Measurements from ENCODE around the gene RBMS1.
"Not testable (repeated sequence)": the region's sequence is repeated elsewhere in the genome, so short reads cannot be mapped to it uniquely, and the experiment has no call there.

RBMS1 gene

DNA sequence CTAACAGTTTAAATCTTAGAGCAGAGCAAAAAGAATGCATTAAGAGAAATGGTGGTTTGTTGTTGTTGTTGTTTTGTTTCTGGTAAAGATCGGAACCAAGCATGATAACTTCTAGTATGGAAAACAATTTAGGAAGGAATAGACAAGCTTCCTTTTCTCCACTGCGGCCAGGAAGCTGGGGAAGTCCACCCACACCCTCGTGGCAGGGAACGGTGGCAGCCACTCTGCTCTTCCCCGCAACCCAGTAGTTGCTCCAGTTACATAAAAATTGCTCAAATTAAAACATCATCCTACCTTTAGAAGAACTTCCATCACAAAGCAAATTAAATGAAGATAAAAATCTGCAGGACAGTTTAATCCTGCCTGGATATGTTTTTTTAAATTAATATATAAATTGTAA is 113.0 kb downstream of the RBMS1 start:
- no peak for DNase-seq (ENCODE audit: low spot score)

DNA sequence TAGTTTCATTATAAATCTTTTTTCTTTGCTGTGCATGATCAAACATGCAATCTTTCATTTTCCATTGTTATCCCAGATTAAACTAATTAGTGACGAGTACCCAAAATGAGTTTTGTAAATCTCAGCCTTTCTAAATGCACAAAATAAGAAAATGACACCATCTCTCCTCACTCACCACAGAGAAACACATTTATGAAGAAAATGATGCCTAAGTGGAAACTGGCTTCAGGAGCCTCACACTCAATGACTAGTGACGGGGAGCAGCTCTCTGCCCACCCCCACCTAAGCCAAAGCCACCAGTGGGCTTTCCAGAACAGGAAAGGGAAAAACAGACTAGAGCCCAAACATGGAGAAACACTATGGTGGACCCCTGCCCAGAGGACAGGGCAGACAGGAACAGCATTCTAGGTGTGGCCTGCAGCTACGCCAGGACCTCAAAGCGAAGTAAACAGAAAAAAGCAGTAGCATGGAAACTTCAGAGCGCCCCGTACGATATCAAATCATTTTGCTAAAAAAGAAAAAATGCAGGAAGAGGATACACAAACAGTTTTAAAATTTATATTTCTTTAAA is 113.5 kb downstream of the RBMS1 start:
- DNase-seq (ENCODE audit: low spot score), result no peak

DNA sequence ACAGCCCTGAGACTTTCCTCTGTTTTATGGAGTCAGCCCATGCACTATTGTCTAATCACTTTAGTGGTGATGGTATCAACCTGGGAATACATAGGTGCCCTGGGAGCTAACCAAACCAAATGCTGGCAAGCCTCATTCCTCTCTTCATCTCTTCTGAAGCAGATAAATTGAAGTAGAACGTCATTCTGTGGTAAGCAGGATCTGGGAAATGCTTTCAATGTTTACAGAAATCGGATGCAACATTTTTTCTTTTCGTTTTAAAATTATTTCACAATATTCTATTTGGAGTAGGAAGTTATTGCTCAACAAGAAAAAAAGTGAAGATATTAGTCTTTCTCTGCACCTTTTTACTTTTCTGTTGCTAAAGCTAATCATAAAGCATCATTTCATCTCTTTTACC is 114.2 kb downstream of the RBMS1 start:
- no peak for DNase-seq (ENCODE audit: low spot score)

DNA sequence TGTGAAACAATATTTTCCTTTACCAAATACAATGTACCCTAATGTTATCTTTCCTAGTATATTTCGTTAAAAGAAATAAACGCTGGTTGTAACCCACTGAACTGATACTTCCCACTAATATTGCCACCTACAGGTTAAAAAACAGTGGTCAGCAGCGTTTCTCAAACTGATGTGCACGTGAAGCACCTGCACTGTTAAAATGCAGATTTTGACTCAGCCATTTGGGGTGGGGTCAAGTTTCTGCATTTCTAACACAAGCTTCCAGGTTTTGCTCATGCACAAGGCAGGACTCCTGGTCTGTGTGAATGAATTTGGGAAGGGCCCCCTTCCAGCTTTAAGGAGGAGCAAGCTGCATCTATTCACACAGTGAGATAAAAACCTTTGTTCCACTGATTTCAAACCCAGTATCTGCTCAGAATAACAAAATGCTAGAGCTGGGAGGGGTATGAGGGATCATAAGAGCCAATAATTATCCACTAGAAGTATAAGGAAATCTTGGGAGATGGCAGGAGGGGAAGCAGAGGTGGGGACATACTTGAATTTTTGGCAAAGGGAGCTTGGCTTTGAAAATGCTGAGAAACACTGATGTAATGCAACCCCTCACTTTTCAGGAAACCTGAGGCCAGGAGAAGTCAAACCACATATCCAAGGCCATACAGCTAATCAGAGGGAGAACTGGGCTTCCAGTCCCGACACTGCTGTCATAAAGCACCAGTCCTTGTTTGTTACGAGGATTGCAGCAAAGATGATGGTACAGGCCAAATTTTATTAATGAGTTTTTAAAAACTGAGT is 116.2 kb downstream of the RBMS1 start:
- no peak for DNase-seq (ENCODE audit: low spot score)

DNA sequence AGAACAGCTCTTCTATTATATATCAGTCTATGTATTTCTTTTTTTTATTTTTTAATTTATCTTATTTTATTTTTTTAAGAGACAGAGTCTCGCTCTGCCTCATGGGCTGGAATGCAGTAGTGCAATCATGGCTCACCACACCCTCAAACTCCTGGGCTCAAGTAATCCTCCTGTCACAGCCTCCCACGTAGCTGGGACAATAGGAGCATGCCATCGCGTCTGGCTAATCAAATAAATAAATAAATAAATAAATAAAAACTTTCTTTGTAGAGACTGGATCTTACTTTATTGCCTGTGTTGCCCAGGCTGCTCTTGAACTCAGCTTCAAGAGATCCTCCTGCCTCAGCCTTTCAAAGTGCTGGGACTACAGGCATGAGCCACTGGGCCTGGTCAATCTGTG is 117.0 kb downstream of the RBMS1 start:
- DNase-seq (ENCODE audit: low spot score), result no peak

DNA sequence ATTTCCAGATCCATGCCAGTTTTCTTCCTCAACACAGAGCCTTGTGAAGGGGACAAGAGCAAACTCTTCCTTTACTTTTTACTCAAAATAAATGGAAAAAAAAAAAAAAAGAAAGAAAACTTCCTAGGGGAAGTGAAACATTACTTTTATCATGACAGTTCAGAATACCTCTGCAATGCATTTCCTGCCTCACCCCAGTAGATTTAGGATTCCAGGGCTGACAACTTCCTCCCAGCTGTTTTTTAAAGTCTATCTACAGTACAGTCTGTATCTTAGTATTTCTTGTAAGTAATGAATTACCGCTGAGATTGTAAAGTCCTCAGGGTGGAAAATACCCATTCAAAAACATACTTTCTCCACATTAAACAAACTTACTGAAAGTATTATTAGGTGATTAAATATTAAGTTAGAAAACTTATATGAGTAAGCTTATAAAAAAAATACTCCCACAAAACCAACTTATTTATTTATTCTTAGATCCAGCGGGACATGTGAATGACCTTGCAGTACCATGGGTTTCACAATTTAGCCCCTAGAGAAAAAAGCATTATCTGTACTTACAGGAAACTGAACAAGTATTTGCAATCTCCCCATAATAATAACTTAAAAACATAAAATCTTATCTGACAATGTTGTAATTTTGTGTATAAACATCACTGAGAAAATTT is 117.7 kb downstream of the RBMS1 start:
- DNase-seq (ENCODE audit: low spot score), result peak; percentile 38

DNA sequence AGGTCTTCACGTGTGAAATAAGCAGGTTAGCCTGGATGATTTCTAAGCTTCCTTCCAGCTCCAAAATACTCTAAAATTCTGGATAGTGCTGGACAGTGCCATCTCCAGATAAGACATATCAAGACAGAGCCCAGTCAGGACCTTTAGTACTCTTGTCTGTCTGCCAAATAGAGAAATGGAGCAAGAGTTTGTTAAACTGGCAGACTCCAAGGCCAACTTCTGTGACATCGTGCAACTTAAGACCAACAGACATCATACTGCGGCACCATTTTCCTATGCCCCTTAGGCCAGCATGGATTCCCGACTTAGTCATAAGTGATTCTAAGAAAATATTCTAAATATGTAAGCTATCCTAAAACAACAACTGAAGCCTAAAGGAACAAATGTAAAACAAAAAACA is 118.6 kb downstream of the RBMS1 start:
- no peak for DNase-seq (ENCODE audit: low spot score)

DNA sequence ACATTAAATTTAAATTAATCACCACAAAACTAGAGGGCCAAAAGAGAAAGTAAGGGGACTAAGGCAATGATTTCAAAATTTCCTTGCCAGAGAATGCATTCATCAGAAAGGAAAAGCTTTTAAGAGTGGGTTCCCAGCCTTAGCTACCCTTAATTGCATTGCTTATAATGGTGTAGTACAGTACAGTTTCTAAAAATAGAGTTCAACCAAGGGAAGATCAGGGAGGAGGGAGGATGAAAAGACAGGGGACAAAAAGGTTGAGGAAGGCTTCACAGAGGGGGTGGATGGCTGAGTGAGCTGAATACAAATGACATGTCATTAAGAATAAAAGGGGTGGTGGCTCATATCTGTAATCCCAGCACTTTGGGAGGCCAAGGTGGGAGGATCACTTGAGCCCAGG is 119.9 kb downstream of the RBMS1 start:
- DNase-seq (ENCODE audit: low spot score), result no peak

DNA sequence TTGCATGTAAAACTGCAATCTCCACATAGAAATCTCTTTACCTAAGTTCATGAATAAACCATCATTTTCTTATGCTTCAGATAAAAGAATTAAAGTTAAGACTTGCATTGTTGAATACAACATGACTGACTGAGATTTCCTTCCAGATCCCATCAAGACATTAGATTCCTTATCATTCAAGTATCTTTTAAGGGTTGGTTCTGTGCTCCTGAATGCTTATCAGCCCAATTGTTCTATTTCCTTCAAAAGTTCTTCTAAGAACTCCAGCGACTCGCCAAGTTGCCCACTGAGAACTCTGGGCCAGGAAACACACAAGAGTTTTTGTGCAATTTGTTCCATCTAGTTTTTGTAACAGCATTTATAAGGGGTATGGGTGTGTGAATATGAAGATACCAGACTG is 120.3 kb downstream of the RBMS1 start:
- DNase-seq (ENCODE audit: low spot score), result no peak

DNA sequence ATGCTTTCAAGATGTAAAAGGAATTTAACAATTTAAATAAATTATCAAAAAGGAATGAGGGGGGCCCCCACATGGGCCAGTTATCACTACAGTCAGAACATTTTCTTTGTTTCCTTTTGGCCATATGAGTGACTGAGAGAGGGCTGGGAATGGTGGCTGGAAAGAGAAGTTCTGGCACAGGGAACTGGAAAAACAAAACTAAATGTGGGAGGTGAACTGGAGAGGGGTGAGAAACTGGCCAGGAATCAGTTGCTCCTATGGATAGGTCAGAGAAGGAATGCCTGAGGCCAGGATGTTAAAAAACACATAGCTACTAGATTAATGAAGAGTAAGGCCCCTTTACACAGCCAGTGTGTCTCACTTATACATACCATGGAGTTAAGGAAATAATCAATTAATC is 121.0 kb downstream of the RBMS1 start:
- DNase-seq (ENCODE audit: low spot score), result no peak

DNA sequence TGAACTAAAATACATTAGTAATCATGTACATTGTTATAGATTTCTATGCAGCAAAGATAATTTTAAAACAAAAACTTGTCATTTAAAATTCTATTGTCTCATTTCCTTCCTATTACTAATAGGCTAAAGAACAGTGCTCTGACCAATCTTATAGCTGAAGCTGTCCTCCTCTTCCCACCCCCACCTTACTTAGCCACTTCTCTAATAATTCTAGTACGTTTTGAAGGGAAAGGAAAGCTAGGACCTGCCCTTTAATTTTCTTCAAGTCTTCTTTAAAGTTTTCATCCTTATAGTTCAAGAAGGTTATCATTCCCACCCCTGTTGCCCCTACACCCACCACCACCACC is 121.6 kb downstream of the RBMS1 start:
- DNase-seq (ENCODE audit: low spot score), result no peak

DNA sequence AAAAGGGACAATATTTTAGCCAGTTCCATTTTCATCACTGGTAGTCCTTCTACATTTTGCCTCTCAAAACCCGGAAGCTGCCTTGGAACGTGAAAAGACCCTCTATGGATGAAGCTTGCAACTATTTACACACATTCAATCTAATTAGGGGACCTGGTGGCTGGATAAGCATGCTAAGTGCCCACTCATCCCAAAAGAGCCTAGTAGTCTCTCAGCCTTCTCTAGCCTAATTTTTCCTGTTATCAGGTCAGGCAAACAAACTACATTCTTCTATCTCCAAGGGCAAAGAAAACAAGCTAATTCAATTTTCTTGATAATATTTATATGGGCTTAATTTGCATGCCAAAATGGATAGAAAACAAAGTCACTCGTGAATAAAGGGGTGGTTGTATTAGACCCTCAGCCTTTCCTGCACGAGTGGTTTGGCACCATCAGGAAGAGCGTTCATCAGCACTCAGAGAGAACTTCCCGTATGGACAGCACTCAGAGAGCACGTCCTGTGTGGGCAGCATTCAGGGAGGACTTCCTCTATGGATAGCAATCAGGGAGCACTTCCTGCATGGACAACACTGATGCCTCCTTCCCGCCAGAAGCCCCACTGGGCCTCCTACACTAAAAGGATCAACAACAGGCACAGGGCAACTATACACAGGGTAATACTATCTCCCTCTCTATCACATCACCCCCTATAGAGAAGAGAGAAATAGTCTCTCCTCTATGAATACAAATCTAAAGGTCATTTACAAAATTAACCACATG is 122.2 kb downstream of the RBMS1 start:
- DNase-seq (ENCODE audit: low spot score), result no peak

DNA sequence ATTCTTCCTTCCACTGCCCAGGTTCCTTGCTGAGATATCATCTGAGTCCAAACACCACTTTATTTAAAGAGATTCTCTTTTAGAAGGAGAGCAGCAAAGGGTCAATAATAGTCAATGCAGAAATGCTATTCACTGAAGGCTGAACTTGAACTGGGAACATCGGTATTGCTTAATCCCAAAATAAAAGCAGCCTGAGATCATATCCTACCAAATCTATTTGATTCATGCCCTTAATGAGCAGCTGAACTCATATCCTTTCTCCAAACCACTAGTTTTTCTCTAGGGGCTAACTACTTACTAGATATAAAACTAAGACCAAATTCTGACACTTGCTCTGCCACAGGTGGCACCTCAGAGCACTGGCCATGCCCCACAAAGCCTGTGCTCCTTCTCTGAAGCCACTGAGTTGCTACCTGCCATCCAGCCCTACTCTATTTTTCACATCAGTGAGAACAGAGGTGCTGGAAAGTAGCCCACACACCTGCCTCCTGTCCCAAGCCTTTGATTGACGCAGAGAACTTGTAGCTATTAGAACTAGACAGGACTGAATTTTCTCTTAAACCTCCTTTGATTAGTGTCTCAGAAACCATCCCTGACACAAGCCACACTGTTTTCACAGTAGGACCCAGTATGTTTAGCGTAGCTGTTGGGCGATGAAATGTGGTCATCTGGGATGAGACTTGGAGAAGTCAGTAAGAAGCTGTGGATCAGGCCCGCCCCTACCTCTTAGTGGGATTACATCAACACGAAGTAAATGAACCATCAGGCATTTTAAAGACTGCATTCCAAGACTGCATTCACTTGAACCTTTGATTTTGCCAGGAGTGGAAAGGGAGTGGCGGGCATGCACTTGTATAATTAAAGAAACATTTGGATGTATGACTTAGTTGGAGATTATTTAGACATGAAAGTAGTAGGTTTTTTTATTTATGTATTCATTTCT is 124.3 kb downstream of the RBMS1 start:
- DNase-seq (ENCODE audit: low spot score), result no peak

DNA sequence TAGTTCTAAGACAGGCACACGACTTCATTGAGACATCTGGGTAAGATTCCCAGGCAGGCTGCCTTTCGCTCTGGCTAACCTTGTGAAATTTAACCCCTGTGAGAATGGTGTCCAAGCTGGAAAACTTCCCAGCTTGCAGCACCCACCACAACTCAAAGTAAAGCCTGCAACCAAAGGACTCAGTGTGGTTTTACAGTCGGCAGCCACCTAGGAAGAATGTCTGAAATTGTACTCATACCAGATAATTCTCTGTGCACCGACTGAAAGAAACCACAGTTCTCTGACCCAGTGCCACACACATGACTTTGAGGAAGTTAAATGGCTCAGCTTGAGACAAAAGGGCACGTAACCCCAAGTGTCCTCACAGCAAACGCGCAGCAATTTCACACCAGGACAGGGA is 125.7 kb downstream of the RBMS1 start:
- peak; percentile 9 for DNase-seq (ENCODE audit: low spot score)

DNA sequence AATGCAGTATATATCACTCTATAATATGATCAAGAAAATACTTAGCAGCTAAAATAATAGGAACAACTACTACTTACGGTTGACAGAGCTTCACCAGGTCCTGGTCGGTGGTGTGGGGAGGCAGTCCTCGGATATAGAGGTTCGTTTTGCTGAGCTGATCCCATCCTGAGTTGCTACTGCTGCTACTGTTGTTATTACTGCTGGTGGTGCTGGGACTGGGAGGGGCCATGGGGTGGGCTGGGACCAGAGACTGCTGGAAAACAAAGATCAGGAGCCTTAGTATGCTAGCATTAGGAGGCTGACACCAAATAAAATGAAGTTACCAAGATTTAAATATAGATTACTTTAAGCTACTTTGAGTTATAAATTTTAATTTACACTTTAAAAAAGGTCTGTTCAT is 126.5 kb downstream of the RBMS1 start:
- DNase-seq (ENCODE audit: low spot score), result not testable (repeated sequence)

DNA sequence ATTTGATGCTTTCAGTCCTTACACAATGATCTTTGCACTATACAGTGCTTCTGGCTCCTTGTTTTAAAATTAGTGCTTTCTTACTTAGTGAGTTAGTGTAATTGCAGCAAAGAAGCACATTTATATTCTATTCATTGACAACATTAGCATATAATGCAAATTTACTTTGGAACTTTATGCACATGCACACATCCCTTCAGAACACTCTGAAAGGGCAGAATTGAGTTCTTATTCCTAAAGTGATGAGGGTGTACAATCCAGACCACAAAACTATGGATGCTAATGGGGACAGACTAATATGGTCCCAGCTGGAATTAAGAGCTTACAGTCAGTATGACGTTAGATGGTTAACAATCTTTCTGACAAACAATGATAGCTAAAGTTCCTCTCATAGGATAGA is 127.1 kb downstream of the RBMS1 start:
- DNase-seq (ENCODE audit: low spot score), result no peak

DNA sequence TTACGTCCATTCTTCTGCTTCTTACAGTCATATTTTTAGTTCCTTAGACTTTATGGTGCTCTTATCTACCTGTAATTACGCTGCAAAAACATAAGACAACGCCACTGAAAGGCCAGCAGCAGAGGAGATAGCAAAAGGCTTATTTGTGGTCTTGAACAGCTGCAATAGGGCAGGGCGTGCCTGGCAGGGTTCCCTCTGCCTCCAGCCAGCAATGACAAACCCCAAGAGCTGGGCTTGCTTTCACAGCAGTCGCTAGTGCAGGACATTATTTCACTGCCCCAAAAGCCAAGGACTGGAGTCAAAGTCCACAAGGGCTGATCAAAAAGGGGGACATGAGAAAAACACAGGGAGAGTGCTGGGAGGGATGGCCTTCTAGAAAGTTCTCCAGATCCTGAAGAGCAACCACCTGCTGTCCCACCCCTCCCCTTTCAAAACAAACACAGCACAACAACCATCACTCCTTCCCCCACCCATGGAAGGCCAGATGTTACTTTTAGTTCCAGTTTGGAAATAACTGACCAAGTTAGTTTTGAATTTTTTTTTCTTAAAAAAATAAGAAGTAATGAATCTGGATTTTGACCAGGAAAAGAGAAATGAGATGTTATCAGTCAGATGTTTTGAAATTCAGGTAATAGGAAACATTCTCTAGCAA is 127.8 kb downstream of the RBMS1 start:
- no peak for DNase-seq (ENCODE audit: low spot score)

DNA sequence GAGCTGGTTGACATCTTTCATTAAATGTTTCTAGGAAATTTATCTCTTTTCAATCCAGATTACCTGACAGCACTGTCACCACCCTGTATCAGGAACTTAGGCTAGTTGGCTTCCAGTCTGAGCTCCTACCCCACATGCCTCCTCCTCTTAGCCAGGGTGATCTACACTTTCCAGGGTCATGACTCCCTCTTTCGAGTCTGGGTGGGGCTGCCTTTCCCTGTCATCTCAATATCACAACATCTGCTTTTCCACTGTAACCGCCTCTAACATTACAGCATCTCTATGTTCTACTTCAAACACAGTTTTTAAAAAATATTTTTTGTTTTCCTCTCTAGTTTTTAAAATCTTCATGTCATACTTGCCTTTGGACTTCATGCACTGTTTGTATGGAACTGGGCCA is 129.2 kb downstream of the RBMS1 start:
- no peak for DNase-seq (ENCODE audit: low spot score)

DNA sequence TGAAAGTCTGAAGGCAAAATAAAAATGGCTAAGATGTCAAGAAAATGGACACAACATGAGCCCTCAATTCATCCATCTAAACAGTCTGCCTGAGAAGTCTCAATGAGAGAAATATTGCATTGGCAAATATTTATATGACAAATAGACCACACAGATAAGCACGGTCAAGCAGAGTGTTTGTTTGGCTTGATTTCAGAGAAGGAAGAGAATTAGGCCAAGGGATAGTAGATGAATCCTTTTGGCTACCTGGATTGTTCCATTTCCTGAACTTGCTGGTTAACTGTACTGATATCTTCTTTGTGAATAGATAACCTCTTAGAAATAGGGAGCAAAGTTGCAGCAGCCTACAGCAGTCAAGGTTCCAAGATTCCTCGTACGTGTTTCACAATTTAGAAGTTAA is 129.6 kb downstream of the RBMS1 start:
- DNase-seq (ENCODE audit: low spot score), result no peak

DNA sequence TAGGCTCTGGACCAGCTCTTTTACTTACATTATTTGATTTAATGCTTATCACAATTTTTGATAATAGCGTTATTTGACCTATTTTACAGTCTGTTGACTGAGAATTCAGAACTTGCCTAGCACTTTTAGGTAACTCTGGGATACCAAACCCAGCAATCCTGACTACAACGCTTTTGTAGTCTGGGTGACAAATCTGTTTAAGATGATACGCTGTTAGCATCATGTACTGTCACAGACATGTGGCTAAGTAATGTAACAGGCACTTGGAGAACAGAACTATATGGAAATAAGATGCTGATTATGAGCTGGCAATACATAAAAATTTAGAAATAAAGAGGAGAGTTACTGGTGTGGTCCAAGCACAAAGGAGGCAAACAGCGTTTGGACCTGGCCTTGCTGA is 130.6 kb downstream of the RBMS1 start:
- no peak for DNase-seq (ENCODE audit: low spot score)

DNA sequence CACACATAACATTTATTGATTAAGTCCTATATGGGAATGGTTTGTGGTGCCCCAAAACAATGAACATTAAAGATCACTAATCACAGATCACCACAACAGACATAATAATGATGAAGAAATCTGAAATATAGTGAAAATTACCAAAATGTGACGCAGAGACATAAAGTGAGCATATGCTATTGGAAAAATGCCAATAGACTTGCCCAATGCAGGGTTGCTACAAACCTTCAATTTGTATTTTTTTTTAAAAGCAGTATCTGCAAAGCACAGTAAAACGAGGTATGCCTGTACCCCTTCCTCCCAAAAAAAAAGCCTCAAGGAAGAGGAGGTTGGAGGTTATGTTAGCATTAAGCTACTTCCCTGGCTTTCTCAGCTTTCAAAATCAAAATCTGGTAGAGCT is 131.1 kb downstream of the RBMS1 start:
- no peak for DNase-seq (ENCODE audit: low spot score)

All from NAMALWA (cell line).